ENCODE results near the gene ATF4.

DNA sequence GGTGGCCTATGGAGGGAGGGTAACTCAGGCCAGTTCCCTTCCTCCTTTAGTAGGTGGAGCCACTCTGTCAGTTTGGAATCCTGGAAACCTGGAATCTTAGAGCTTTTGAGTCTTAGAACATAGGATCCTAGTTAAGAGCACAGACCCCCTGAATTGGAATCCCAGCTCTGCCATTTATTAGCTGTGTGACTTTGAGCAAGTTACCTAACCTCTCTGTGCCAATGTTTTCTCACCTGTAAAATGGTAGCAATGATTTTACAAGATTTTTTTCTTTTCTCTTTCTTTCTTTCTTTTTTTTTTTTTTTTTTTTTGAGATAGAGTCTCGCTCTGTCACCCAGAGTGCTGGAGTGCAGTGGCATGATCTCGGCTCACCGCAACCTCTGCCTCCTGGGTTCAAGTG, 33.1 kb downstream of the ATF4 start:
- TF ChIP-seq, protein P1, sequence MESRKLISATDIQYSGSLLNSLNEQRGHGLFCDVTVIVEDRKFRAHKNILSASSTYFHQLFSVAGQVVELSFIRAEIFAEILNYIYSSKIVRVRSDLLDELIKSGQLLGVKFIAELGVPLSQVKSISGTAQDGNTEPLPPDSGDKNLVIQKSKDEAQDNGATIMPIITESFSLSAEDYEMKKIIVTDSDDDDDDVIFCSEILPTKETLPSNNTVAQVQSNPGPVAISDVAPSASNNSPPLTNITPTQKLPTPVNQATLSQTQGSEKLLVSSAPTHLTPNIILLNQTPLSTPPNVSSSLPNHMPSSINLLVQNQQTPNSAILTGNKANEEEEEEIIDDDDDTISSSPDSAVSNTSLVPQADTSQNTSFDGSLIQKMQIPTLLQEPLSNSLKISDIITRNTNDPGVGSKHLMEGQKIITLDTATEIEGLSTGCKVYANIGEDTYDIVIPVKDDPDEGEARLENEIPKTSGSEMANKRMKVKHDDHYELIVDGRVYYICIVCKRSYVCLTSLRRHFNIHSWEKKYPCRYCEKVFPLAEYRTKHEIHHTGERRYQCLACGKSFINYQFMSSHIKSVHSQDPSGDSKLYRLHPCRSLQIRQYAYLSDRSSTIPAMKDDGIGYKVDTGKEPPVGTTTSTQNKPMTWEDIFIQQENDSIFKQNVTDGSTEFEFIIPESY (IDR thresholded peaks at IDR 0.05; ENCODE audit: extremely low read depth, insufficient replicate concordance, low read length), result no peak
- TF ChIP-seq, protein P2, sequence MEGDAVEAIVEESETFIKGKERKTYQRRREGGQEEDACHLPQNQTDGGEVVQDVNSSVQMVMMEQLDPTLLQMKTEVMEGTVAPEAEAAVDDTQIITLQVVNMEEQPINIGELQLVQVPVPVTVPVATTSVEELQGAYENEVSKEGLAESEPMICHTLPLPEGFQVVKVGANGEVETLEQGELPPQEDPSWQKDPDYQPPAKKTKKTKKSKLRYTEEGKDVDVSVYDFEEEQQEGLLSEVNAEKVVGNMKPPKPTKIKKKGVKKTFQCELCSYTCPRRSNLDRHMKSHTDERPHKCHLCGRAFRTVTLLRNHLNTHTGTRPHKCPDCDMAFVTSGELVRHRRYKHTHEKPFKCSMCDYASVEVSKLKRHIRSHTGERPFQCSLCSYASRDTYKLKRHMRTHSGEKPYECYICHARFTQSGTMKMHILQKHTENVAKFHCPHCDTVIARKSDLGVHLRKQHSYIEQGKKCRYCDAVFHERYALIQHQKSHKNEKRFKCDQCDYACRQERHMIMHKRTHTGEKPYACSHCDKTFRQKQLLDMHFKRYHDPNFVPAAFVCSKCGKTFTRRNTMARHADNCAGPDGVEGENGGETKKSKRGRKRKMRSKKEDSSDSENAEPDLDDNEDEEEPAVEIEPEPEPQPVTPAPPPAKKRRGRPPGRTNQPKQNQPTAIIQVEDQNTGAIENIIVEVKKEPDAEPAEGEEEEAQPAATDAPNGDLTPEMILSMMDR (IDR thresholded peaks at IDR 0.05 in 2 of 3, conservative IDR thresholded peaks at IDR 0.05 in 1 of 3; ENCODE audit: borderline replicate concordance in 1 of 3, insufficient read depth in 1 of 3, low read depth in 2 of 3, low read length in 2 of 3), result no peak
- no peak for TF ChIP-seq POLR2A (IDR thresholded peaks at IDR 0.05; ENCODE audit: borderline replicate concordance, extremely low read depth, insufficient read depth, insufficient read length)
- TF ChIP-seq EZH2phosphoT487 (IDR thresholded peaks at IDR 0.05; ENCODE audit: borderline replicate concordance), result no peak
